ENCODE results near the gene AKT3.
A peak's percentile ranks its signal among the peaks of the same experiment; 100 is the strongest.

The AKT3 gene

GRCh38 chr1:243549108-243549507 is 300.9 kb downstream of the AKT3 start:
- no peak for DNase-seq

GRCh38 chr1:243548516-243548915 is 301.5 kb downstream of the AKT3 start:
- DNase-seq, result no peak

- DNase-seq, result no peak
These were observed 302.2 kb downstream of the AKT3 start for GRCh38 chr1:243547891-243548290.

- DNase-seq, result no peak
These were observed 303.6 kb downstream of the AKT3 start for GRCh38 chr1:243546457-243546856.

GRCh38 chr1:243543501-243543900 is 306.5 kb downstream of the AKT3 start:
- DNase-seq, result no peak

- no peak for DNase-seq
These were observed 307.2 kb downstream of the AKT3 start for GRCh38 chr1:243542739-243543415.

GRCh38 chr1:243539636-243540035 is 310.4 kb downstream of the AKT3 start:
- no peak for DNase-seq

- no peak for DNase-seq
These were observed 315.0 kb downstream of the AKT3 start for GRCh38 chr1:243535014-243535413.

GRCh38 chr1:243529512-243529911 is 320.5 kb downstream of the AKT3 start:
- DNase-seq, result no peak

- no peak for DNase-seq
These were observed 321.5 kb downstream of the AKT3 start for GRCh38 chr1:243528459-243529121.

GRCh38 chr1:243526180-243526579 is 323.9 kb downstream of the AKT3 start:
- DNase-seq, result no peak

- no peak for DNase-seq
These were observed 325.0 kb downstream of the AKT3 start for GRCh38 chr1:243525085-243525487.

- no peak for DNase-seq
These were observed 326.3 kb downstream of the AKT3 start for GRCh38 chr1:243523766-243524165.

GRCh38 chr1:243520831-243521230 is 329.2 kb downstream of the AKT3 start:
- no peak for DNase-seq

GRCh38 chr1:243514927-243515326 is 335.1 kb downstream of the AKT3 start:
- DNase-seq, result no peak

- DNase-seq, result no peak
These were observed 336.1 kb downstream of the AKT3 start for GRCh38 chr1:243513726-243514491.

- DNase-seq, result no peak
These were observed 339.1 kb downstream of the AKT3 start for GRCh38 chr1:243510928-243511327.

- no peak for DNase-seq
These were observed 341.1 kb downstream of the AKT3 start for GRCh38 chr1:243508943-243509342.

GRCh38 chr1:243508303-243508713 is 341.7 kb downstream of the AKT3 start:
- DNase-seq, result peak in 1 of 2 donors; percentile 30

GRCh38 chr1:243507672-243508302 is 342.3 kb downstream of the AKT3 start:
- DNase-seq, result peak in 1 of 2 donors; percentile 72

GRCh38 chr1:243507001-243507671 is 342.9 kb downstream of the AKT3 start:
- DNase-seq, result peak; percentile 20 to 72

- DNase-seq, result no peak
These were observed 343.9 kb downstream of the AKT3 start for GRCh38 chr1:243505986-243506689.
